Muscle of arm (tissue), 12 donors: ENCODE measurements around the gene RCVRN. TPM values are rescaled to one million over a fixed set of nuclear protein-coding genes. Genes with fewer than 3 reads are reported as not detected.

ENCODE experiments used
- DNase-seq: peaks from one replicate; pipeline ENCODE4 v3.0.0-alpha.2; 2013
- polyA plus RNA-seq, 12 donors: library from polyadenylated mRNA; unstranded; fragments of 120-200 nt; gene quantifications; one replicate each; pipeline ENCODE4 v1.2.1, GENCODE V29; 2013; ENCODE audit not compliant: insufficient read length in 12 of 12

RCVRN gene
- polyA plus RNA-seq, 12 donors, result 0.07 to 3.0 (median 0.84) TPM; not detected in 2

DNA sequence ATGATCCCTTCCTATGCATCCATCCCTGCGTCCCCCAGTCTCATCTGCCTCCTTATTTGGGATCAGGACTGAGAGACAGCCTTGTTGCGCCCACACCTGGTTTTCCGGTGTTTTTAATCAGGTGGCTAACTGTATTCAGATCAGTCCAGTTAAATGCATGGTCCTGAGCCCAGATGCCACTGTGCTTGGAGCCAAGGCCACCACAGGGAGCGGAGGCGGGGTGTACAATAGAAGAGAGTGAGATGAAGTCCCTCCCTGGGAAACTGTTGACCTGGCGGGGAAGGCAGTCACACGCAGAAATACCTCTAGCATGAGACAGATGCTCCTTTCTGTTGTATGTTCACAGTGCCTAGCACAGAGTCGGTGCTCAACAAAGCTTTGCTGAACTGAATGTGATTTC lies 6.3 kb downstream of the RCVRN start:
- DNase-seq, result no peak

DNA sequence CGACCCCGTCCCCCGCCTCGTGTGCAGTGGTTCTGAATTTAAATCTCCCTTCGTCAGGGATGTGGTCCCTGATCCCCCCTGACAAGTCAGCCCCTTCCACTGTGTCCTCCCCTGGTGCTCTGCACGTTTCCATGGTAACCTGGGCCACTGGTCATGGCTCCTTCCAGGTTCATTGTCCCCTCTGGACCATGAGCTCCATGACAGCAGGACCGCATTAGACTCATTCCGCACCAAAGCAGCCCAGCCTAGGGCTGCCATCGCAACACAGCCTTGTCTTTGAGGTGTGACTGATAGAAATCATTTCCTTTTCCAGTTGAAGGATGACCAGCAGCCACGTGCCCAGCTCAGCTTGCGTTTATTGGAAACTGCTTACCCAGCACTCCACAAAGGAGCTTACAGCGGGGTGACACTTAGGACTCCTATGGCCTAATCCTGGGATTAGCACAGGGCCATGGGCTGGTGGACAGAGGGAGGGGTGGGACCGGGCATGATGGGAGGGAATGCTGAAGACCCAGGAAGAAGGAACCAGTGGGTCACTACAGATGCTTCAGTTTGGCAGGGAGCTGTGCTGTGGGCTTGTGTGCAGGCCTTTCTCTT lies 7.6 kb downstream of the RCVRN start:
- DNase-seq, result no peak

DNA sequence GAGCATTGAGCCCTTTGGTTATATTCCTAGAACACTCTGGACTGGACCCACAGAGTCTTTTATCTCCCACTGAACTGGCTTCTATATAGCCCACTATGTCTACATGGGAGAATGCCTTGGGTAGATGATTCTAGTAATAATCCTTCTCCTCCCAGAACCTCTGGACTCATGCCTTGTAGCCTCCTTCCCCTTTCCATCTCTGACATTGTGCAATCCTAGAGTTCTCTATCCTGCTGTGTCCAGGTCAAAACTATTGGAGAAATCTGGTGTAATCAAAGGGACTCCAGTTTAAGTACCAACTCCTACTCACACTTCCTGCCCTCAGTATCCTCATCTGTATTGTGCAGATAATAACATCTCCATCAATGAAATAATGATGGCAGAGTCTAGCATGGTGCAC lies 9.1 kb downstream of the RCVRN start:
- no peak for DNase-seq

DNA sequence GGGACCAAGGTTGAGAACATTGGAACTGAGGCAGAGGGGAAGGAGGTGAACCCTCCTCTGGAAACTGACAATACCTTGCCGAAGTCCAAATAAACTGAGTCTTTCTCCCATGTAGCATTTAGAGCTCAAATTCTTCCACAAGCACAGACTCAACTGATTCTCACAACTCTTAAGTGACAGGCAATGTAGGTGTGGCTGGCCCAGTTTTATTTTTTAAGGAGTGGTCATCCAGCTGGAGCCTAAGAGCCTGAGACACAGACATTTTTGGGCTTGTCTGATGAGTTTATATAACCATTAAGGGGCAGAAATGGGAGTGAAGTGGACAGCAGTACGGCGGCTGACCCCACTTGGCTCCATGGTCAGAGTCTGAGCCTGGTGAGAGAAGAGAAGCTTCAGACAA lies 10.8 kb downstream of the RCVRN start:
- no peak for DNase-seq

DNA sequence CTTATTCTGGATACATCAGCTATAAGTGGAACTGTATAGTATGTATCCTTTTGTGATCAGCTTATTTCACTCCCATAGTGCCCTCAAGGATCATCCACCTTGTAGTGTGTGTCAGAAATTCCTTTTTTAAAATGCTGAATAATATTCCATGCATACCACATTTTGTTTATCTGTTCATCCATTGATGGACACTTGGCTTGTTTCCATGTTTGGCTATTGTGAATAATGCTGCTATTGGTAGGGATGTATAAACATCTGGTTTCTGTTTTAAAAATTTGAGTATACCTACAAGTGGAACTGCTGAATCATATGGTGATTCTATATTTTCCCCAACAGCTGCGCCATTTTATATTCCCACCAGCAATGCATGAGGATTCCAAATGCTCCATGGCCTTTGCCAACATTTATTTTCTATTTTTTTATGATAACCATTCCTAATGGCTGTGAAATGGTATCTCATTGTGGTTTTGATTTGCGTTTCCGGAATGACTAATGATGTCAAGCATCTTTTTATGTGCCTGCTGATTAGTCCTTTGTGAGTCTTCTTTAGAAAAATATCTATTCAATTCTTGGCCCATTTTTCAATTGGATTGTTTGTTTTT lies 11.6 kb downstream of the RCVRN start:
- DNase-seq, result no peak

DNA sequence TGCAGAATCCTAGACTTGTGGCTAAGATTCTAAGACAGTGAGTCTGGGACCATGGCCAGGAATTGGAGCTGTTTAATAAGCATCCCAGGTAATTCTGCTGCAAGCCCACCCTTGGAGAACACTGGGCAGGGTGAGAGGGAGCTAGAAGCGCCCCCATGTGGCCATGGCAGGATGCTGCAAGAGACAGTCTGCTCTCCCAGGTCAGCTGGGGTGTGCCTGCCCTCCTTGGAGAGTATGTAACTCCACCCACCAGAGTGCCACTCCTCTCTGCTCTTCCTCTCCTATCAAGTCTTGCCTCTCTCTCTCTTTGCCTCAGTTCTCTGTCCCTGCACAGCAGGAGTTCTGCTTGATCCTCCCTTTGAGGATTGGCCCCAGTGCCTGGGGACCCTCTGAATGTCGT lies 14.9 kb downstream of the RCVRN start:
- DNase-seq, result no peak

DNA sequence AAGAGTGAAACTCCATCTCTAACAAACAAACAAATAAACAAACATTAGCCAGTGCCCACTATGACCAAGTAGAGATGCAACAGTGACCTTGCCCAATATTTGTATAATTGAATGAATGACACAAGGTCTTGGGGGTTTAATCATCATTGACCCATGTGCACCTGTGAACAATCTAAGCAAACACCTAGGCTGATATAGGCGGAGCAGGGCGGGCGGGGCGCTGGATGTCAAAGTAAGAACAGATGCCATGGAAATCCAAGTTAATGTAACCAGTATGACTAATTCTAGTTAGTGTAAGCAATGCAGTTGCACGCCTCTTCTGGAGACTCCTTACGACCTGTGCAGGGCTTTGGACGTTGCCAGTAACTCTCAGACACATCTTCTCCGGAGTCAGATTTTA lies 17.6 kb downstream of the RCVRN start:
- DNase-seq, result no peak

DNA sequence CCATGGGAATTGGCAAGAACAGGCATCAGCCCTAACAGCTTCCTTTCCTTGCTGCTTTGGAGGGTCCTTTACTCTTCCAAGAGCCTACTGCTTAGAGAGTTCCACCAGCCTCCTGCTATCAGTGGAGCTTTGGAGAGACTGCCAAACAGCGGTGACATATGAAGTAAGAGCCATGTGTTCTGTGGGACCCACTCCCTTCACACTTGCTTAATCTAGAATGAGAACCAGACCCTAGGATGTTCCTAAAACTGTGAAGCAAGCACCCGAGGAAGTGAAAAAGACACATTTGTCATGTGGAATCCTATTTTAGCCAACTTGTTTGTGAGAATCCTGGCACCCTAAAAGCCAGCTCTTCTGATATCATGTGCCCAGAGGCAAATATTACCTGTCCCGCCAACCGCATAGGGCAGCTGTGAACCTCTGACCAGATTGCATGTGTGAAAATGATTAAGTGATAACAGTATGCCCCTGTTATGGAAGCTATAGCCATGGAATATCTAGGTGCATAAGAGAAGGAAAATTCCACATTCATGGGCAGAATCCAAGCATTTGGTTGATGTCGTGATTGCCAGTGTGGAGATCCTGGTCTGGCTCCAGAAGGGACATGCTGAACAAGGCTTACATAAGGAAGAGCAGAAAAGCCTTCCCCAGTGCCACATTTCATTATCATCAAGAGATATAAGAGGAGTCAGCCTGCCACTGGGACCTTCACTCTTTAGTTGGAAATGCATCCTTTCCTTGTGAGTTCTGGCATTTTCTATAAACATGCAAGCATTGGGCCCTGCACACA lies 18.7 kb downstream of the RCVRN start:
- no peak for DNase-seq

DNA sequence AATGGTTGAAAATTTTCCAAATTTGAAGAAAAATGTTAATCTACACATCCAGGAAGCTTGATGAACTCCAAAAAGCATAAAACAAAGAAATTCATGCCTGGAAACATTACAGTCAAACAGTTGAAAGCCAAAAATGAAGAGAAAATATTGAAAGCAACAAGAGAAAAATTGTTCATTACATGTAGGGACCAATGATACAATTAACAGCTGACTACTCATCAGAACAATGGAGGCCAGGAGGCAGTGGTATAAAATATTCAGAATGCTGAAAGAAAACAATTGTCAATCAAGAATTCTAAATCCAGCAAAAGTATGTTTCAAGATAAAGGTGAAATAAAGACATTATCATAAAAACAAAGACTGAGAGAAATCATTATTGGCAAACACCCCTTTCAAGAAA lies 21.6 kb downstream of the RCVRN start:
- no peak for DNase-seq

DNA sequence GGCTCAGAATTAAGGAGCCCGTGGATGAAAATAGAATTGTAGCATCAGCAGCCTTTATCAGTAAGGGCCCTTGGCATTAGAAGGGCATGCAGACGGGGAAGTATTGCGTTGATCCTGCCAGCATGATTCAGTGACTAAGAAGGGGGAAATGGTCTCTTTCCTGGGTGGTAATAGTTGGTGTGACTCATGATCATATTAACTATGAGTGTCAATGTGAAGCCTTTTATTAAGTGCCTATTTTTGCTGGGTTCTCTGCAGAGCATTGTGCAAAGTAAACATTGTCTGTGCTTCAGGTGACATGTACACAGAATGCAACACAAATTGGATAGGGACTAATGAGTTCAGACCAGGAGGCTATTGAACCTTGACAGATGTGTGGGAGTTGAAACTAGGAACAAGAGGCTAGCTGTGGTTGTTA lies 24.5 kb downstream of the RCVRN start:
- no peak for DNase-seq

DNA sequence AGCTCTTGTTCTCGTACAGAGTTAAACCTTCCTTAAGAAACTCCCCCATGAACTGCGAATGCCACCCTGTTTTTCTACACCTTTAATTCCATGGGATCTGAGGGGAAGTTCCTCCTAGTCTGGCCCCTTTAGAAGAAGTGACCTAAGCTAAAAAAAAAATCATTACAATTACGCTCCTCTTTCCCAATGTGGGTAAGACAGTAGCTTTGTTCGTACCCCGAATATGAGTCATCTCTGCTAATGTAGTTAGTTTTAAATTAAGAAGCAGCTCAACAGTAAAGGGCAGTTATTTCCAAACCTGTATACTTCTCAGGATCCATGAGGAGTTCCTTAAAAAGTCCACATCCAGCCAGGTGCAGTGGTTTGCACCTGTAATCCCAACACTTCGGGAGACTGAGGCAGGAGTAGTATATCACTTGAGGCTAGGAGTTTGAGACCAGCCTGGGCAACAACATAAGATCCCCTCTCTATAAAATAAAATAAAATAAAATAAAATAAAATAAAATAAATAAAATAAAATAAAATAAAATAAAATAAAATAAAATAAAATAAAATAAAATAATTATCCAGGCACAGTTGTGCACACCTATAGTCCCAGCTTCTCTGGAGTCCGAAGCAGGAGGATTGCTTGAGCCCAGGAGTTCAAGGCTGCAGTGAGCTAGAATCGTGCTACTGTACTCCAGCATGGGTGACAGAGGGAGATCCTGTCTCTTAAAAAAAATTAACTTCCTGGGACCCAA lies 26.1 kb downstream of the RCVRN start:
- no peak for DNase-seq

DNA sequence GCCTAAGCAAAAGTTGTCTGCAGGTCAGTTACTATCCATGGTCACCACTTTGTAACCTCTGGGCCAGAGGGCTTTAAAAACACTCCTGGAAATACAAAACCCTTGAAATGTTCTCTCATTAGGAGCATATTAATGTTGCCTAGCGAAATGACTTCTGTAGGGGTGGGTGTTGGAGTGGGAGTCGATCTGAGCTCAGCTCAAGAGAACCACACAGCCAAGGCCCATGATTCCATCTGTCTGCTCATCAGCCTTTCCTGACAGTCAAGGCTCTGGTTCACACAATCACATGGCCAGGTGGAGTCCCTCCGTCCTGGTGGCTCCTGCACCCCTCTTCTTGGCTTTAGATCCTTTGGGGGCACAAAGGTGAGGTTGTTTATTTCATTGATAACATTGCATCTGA lies 26.7 kb downstream of the RCVRN start:
- no peak for DNase-seq

DNA sequence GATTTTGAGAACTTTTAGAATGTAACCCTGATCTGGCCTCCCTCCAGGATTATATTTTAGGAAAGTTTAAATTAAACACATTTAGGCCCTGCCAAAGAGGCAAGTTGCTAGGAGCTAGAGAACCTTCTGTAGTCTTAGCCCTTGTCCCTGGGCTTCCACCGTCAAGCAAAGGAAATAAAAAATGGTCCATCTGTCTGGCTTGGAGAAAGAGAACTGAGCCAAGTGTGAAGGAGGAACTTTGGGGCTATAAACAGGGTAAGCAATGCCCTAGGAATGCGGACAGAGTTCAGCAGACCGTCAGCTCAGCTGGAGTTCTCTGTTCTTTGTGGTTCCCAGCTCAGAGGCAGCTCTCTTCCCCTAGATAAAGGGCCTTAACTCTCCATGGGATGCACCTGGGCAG lies 29.6 kb downstream of the RCVRN start:
- DNase-seq, result no peak

DNA sequence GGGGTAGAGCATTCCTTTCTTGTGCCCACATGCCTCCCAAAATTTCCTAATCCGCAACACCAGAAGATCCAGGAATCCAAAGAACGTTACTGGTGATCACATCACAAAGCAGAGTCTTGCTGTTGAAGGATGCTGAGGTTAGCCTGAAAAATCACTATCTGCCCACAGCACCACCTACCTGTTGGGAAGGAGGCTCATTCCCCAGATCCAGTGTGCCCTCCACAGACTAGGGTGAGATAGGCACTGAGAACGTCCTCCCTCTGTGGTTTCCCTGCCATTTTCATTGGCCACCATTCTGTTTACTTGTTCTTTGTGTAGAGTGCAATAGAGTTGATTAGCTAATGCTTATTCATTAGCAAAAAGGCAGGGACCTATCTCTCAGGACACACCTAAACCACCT lies 30.3 kb downstream of the RCVRN start:
- no peak for DNase-seq

DNA sequence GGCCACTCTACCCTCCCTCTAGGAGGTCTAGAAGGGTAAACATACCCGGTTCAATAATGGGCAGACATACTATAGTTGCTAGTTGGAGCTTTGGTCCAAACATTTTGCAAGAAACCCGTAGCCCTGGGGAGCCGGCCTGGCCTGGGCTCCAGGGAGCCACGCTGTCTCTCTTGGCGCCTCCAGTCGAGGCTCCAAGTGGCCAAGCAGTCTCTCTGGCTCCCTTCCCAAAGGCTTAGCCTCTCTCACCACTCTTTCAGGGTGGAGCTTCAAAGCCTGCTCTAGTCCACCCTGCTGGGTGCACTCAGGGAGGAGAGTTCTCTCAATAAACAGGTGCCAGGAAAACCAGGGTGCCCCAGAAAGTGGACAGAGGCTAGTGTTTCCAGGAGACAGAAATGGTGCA lies 32.2 kb downstream of the RCVRN start:
- DNase-seq, result no peak

DNA sequence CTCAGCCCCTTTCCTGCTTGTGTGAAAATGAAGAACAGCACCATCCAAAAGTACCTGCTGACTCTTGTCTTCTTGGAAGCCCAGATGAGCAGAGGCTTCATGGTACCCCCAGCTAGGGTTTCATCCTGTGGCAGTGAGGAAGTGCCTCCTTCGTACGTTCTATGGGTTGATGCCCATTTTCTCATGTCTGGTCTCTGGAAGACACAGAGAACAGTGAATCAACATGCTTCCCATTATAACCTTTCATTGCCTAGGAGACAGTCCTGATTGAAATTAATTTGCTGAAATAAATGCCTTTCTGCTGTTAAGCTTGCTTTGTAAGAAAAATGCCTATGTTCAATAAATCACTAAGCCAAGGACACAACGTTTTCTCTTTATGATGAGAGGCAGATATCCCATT lies 36.5 kb downstream of the RCVRN start:
- DNase-seq, result no peak

DNA sequence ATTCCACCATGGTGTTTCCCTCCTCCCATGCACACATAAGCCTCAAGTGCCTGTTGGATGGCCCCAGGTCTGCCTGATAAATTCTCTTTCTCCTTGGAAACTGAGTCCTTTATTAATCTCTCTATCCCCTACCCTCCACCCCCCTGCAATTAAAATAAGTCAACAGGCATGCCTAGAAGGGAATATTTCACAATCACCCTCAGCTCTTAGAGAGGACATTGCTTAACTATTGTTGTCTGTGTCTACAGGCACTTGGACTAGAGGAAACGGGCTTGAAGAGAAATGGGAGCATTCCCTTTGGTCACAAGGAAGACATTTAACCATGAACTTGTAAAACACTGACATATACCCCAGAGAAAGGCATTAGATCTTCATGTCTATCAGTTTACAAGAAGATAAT lies 39.5 kb downstream of the RCVRN start:
- no peak for DNase-seq

DNA sequence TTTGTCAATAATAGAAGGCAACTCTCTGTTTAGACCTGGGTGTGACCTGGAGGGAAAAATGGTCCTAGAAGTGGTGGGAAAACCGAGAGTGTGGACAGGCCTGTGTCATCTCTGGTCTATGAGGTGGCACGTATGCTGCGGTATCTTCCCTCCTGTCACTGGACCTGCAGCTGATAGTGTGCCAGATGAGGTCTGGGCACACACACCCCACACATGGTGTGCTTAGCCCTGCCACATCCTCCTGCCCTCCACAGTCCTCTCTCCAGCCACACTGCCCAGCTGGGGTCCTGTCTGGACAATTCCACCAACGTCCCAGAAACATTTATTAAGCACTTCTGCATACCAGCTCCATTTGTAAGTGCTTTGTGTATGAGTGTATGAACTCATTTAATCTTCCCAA lies 42.1 kb downstream of the RCVRN start:
- DNase-seq, result no peak

DNA sequence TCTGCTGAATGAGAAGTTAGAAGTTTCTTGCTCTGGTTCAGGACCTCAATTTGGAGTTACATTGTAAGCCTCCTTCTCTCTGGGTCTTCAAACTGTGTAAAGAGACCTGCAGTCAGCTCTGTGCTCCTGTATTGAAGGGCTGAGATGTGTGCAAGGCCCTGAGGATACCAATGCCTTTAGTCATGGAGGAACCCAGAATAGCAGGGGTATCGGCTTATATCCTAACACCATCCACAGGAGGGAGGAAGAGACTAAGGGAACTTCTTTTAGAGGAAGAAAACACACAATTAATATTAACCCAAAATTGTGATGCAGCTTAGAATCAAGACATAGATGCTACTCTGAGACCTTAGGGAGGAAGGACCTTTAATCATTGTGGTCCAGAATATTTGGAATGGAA lies 42.9 kb downstream of the RCVRN start:
- DNase-seq, result no peak

DNA sequence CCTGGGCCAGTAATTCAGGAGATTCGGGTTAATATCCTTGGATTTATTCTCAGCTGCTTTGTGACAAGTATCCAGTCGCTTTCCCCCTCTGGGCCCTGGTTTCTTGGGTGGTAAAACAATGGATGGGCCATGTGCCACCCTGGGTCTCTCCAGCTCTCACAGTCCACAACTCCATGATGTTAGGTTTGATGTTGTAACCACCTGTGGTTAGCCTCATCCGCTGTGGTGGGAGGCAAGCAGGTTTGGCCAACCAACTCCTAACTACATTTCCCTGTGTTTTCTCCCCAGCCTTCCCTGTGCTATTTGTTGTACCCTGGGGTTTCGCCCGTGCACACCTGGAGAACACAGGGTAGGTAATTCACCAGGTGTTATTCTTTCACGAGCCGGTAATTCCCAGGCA lies 44.2 kb downstream of the RCVRN start:
- DNase-seq, result no peak

DNA sequence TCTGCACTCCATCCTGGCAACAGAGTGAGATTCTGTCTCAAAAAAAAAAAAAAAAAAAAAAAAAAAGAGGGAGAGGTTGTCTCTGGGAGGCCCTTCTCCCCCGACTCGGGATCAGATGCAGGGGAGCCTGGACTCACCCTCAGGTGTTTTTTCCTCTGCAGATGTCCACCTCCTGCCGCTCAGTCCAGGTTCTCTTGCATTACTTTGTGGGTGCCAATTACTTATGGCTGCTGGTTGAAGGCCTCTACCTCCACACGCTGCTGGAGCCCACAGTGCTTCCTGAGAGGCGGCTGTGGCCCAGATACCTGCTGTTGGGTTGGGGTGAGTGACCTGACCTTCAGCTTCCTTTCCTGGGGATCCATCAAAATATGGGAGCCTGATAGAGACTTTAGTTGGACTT lies 45.3 kb downstream of the RCVRN start:
- no peak for DNase-seq

DNA sequence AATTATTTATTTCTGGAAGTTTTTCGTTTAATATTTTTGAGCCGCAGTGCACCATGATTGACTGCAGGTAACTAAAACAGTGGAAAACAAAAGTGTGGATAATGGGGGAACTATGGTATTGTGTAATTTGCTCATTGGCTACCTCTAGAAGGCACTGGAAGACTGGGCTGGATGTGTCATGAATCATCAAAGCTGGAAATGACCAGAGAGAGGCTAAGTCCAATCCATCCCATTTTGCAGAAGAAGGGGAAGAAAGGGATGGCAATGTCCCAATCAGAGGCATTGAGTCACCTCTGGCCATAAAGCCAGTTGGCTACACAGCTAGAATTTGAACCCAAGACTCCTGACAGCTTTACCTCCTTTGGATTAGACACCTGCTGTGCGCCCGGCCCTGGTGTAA lies 50.0 kb downstream of the RCVRN start:
- no peak for DNase-seq

DNA sequence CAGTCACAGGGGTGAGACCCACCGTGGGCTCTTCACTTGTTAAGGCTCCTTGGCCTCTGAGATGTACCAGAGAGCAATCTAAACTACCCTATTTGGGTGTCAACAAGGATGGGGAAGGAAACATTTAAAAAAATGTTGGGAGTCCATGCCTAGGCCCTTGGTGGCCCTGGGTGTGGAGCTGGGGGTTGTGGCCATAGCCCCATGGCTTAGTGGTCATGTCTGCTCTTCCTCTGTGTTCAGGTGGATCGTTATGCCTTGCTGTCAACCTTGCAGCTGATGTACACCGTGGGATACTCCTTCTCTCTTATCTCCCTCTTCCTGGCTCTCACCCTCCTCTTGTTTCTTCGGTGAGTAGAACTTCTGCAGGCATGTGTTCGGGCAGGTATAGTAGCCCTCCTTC lies 50.8 kb downstream of the RCVRN start:
- no peak for DNase-seq
